K562 (cell line): Measurements from ENCODE around the gene SLC9B2. TPM values are rescaled to one million over a fixed set of nuclear protein-coding genes. Genes with fewer than 3 reads are reported as not detected.

Source experiments
- ATAC-seq: fragments of 200-7000 bp; cut with Tn5 transposase; 3 replicates; pipeline ENCODE4 v1.9.1; 2020; ENCODE audit warnings: moderate library complexity
- BruUV-seq: library from RNA; stranded (reverse); fragments of 400-500 nt; replicated peaks from 2 replicates; lab custom pipeline; 2021; lab: Mats Ljungman, UMichigan
- CTCF ChIA-PET: fragments of 300-600 bp; formaldehyde crosslinking; extraction: SDS; loops from one replicate; lab custom pipeline; 2021; ENCODE audit warnings: low intra/inter-chr PET ratio; lab: Yijun Ruan, JAX
- POLR2A ChIA-PET: fragments of 300-600, 350-650 bp; sonication (Branson Sonifier 250); formaldehyde crosslinking; extraction: SDS; loops from one replicate; lab custom pipeline; 2021; ENCODE audit warnings: antibody characterized with exemption, inconsistent platforms; lab: Yijun Ruan, JAX
- DNase-seq, 4 experiments: peaks; one replicate each; pipeline versions ENCODE4 v3.0.0 to v3.0.0-alpha.2; 2011 to 2018; ENCODE audit warnings: low spot score in 3 of 4, mixed read lengths in 3 of 4; ENCODE audit errors: extremely low read depth in 1 of 4
- FAIRE-seq: peaks from 2 replicates; lab custom pipeline; 2011; peaks lifted over from hg19 to GRCh38; lab: Jason Lieb, UNC
- H2AFZ ChIP-seq: 2 replicates; pipeline ENCODE4 v1.6.0; 2011; ENCODE audit warnings: low read depth, low read length, control low read depth, inconsistent platforms
- H3K27ac ChIP-seq: fragments of 200-600 bp; 3 replicates; pipeline ENCODE4 v1.8.0; 2011; ENCODE audit warnings: low read depth, mild to moderate bottlenecking, control low read depth, inconsistent platforms, low read length, moderate library complexity, mixed read lengths; ENCODE audit errors: extremely low read depth
- H3K27me3 ChIP-seq, 2 experiments: fragments of 300-600 bp in 1 of 2; 2 replicates in 1 of 2; 3 replicates in 1 of 2; pipeline versions ENCODE4 v1.6.0 to v1.8.0; 2011; ENCODE audit warnings: inconsistent platforms in 2 of 2, low read length in 2 of 2, mild to moderate bottlenecking in 1 of 2, mixed read lengths in 1 of 2, moderate library complexity in 1 of 2; ENCODE audit not compliant: control insufficient read depth in 2 of 2, insufficient read depth in 2 of 2
- H3K36me3 ChIP-seq: fragments of 300-600 bp; 3 replicates; pipeline ENCODE4 v1.8.0; 2011; ENCODE audit warnings: mild to moderate bottlenecking, low read length, inconsistent platforms; ENCODE audit not compliant: control insufficient read depth, insufficient read depth
- H3K4me1 ChIP-seq, 2 experiments: fragments of 200-600 bp in 1 of 2; replicated peaks in 1 of 2; 2 replicates in 1 of 2; 3 replicates in 1 of 2; pipeline versions ENCODE4 v1.5.1 to v1.8.0; 2011; ENCODE audit warnings: inconsistent platforms in 2 of 2, low read length in 2 of 2, mild to moderate bottlenecking in 1 of 2, mixed read lengths in 1 of 2, moderate library complexity in 1 of 2; ENCODE audit not compliant: control insufficient read depth in 2 of 2, insufficient read depth in 2 of 2
- H3K4me2 ChIP-seq: 2 replicates; pipeline ENCODE4 v1.6.1; 2011; ENCODE audit warnings: low read length, control low read depth, inconsistent platforms, mixed read lengths; ENCODE audit not compliant: insufficient read depth
- H3K4me3 ChIP-seq: fragments of 200-600 bp; sonication (generic), shearing (Covaris generic); 2 replicates; pipeline ENCODE4 v1.5.1; 2016; ENCODE audit warnings: control low read depth, inconsistent platforms
- H3K79me2 ChIP-seq: fragments of 200-600 bp; 3 replicates; pipeline ENCODE4 v1.8.0; 2011; ENCODE audit warnings: low read length, inconsistent platforms; ENCODE audit not compliant: control insufficient read depth, insufficient read depth
- H3K9ac ChIP-seq, 2 experiments: 2 replicates each; pipeline versions ENCODE4 v1.6.0 to v1.6.1; 2011; ENCODE audit warnings: low read depth in 2 of 2, low read length in 2 of 2, control low read depth in 1 of 2, inconsistent platforms in 1 of 2, mild to moderate bottlenecking in 1 of 2, mixed read lengths in 1 of 2; ENCODE audit not compliant: insufficient read depth in 1 of 2
- H3K9me1 ChIP-seq: one replicate; pipeline ENCODE4 v1.6.0; 2011; ENCODE audit warnings: inconsistent platforms, mild to moderate bottlenecking, low read length, moderate library complexity; ENCODE audit not compliant: control insufficient read depth, insufficient read depth
- H3K9me3 ChIP-seq: replicated peaks from 2 replicates; pipeline ENCODE4 v1.5.1; 2011; ENCODE audit warnings: low read depth, low read length, inconsistent platforms; ENCODE audit not compliant: control insufficient read depth, insufficient read depth
- H4K20me1 ChIP-seq: replicated peaks from 2 replicates; pipeline ENCODE4 v1.6.1; 2011; ENCODE audit warnings: low read length, inconsistent platforms, mixed read lengths; ENCODE audit not compliant: control insufficient read depth, insufficient read depth
- CREB3 ChIP-seq: fragments of 450-650 bp; conservative IDR thresholded peaks from 2 replicates; pipeline ENCODE4 v1.6.1; 2016; ENCODE audit warnings: missing genetic modification characterization, low read depth, mild to moderate bottlenecking, missing compliant biosample characterization, moderate library complexity
- EWSR1 ChIP-seq: fragments of 450-650 bp; IDR thresholded peaks from 2 replicates; pipeline ENCODE4 v1.6.1; 2018; ENCODE audit warnings: borderline replicate concordance, mild to moderate bottlenecking, low read depth, moderate library complexity; ENCODE audit not compliant: partially characterized antibody
- GMEB1 ChIP-seq: fragments of 250-450 bp; sonication (Bioruptor Pico); IDR thresholded peaks from 2 replicates; pipeline ENCODE4 v1.4.0; 2020; ENCODE audit warnings: mild to moderate bottlenecking
- IRF2 ChIP-seq: sonication (generic); formaldehyde crosslinking; IDR thresholded peaks from 2 replicates; pipeline ENCODE4 v1.8.1; 2022; ENCODE audit warnings: mild to moderate bottlenecking, missing genetic modification reagents
- KLF16 ChIP-seq: IDR thresholded peaks from 2 replicates; pipeline ENCODE4 v1.6.1; 2016; ENCODE audit warnings: antibody characterized with exemption
- L3MBTL2 ChIP-seq: fragments of 450-650 bp; IDR thresholded peaks from 2 replicates; pipeline ENCODE4 v1.6.1; 2016; ENCODE audit warnings: mild to moderate bottlenecking, moderate library complexity
- MLX ChIP-seq, 2 experiments: fragments of 450-650 bp in 1 of 2; sonication (generic) in 1 of 2; formaldehyde crosslinking; conservative IDR thresholded peaks; 2 replicates each; pipeline versions ENCODE4 v1.4.0 to v1.8.1; 2020 to 2022; ENCODE audit warnings: mild to moderate bottlenecking in 1 of 2, missing genetic modification reagents in 1 of 2
- MYNN ChIP-seq, 2 experiments: sonication (generic); formaldehyde crosslinking in 1 of 2; IDR thresholded peaks; 2 replicates each; pipeline versions ENCODE4 v1.5.0 to v1.6.1; 2016 to 2020; ENCODE audit warnings: antibody characterized with exemption in 1 of 2, missing genetic modification reagents in 1 of 2
- NUFIP1 ChIP-seq: fragments of 450-650 bp; IDR thresholded peaks from 2 replicates; pipeline ENCODE4 v1.6.1; 2018; ENCODE audit not compliant: partially characterized antibody
- POLR2G ChIP-seq: fragments of 200-400 bp; formaldehyde crosslinking; IDR thresholded peaks from 2 replicates; pipeline ENCODE4 v1.6.1; 2017; ENCODE audit warnings: low read depth, mild to moderate bottlenecking, antibody characterized with exemption, low read length, moderate library complexity
- PRMT5 ChIP-seq: sonication (generic); formaldehyde crosslinking; IDR thresholded peaks from 2 replicates; pipeline ENCODE4 v1.5.0; 2020; ENCODE audit warnings: missing genetic modification reagents
- SRF ChIP-seq, 2 experiments: fragments of 250-450, 450-650 bp in 1 of 2; sonication (Bioruptor Pico) in 1 of 2; sonication (generic) in 1 of 2; formaldehyde crosslinking; IDR thresholded peaks; 2 replicates each; pipeline versions ENCODE4 v1.5.0 to v1.5.1; 2020 to 2022; ENCODE audit warnings: mild to moderate bottlenecking in 1 of 2, missing genetic modification reagents in 1 of 2
- WHSC1 ChIP-seq: IDR thresholded peaks from one replicate; pipeline ENCODE4 v1.6.1; 2012; ENCODE audit warnings: low read length, control low read depth, inconsistent platforms
- ZNF121 ChIP-seq: sonication (generic); formaldehyde crosslinking; conservative IDR thresholded peaks from 2 replicates; pipeline ENCODE4 v1.8.0; 2022; ENCODE audit warnings: missing genetic modification reagents
- ZNF316 ChIP-seq: fragments of 450-650 bp; IDR thresholded peaks from 2 replicates; pipeline ENCODE4 v1.6.1; 2016
- ZNF655 ChIP-seq: fragments of 250-450 bp; sonication (Bioruptor Pico); IDR thresholded peaks from 2 replicates; pipeline ENCODE4 v1.5.0; 2021
- WGBS: fragments of 100-300 bp; shearing (Covaris generic); methylation state at CpG from one replicate; pipeline ENCODE4 v1.1.6; 2016; ENCODE audit warnings: low coverage, mixed read lengths; ENCODE audit not compliant: insufficient coverage; ENCODE audit errors: missing lambda C conversion rate; 5-methylcytosine and 5-hydroxymethylcytosine counted together
- in situ Hi-C: fragments of 300-500 bp; cut with MboI; formaldehyde crosslinking; loops from 4 replicates; pipeline ENCODE4 v1.15.0; 2018; ENCODE audit warnings: inconsistent platforms, mixed read lengths
- intact Hi-C: fragments of 100-400 bp; cut with micrococcal nuclease; formaldehyde crosslinking; loops from 2 replicates; pipeline ENCODE4 v1.14.2; 2022
- polyA plus RNA-seq, 8 experiments: library from polyadenylated mRNA; depleted of rRNA in 4 of 8; stranded (reverse) in 5 of 8; unstranded in 3 of 8; fragments of >200 nt; fragmentation: Nextera tagmentation in 2 of 8; fragmentation: Illumina TruSeq in 1 of 8; extraction: Ambion mirVana in 2 of 8; extraction: Trizol in 1 of 8; gene quantifications; 2 replicates each; pipeline versions ENCODE4 v1.2.1 to v1.2.3, GENCODE V29; 2011 to 2014; ENCODE audit warnings: inconsistent platforms in 1 of 8, missing spikeins in 1 of 8
- total RNA-seq, 7 experiments: library from RNA; depleted of rRNA in 6 of 7; stranded (reverse); fragments of >200 nt in 6 of 7; fragmentation: Illumina TruSeq in 2 of 7; extraction: Trizol in 2 of 7; gene quantifications; 2 replicates each; pipeline versions ENCODE4 v1.2.1 to v1.2.3, GENCODE V29; 2011 to 2021; ENCODE audit warnings: low replicate concordance in 1 of 7

Gene SLC9B2
- total and polyA plus RNA-seq, 9 of the 15 experiments (the other 6 are each of a cell fraction or from before 2014, with no cell fraction given) = 6.6 to 14.6 (median 11.4) TPM

GRCh38 chr4:103073792-103074438 is 2.6 kb downstream of the SLC9B2 start:
- H3K4me2 ChIP-seq = no peak overlapping the region
- DNase-seq (no peak), FAIRE-seq (no peak), ATAC-seq (no peak)
- H3K36me3 ChIP-seq = no peaks in the 10 kb centered on the region
- peaks cover 21% of the 10 kb centered on the region; the same call in 2 of the 3 replicates for H3K79me2 ChIP-seq
- H3K27me3 ChIP-seq = no peaks in the 10 kb centered on the region
- H3K4me1 ChIP-seq = peaks cover 10 to 13% of the 10 kb centered on the region in 2 experiments; a peak in 4 of 5 replicates
- H2AFZ ChIP-seq = no peak overlapping the region
- in situ Hi-C loops = no loop called here
- H4K20me1 ChIP-seq = no peaks in the 10 kb centered on the region
- H3K9ac ChIP-seq = no peak overlapping the region
- POLR2A ChIA-PET = interaction anchor here (1.2 kb wide), 1 partner anchor 67 kb away, joined by 3 read pairs; no protein-coding TSS in a partner anchor
- no peaks in the 10 kb centered on the region for H3K9me1 ChIP-seq
- no peak overlapping the region for H3K4me3 ChIP-seq
- no TSS peak for BruUV-seq
- H3K9me3 ChIP-seq = no peaks in the 10 kb centered on the region
- intact Hi-C loops = no loop called here
- CTCF ChIA-PET = no interaction called here
- no peak overlapping the region for H3K27ac ChIP-seq
- WGBS = 90% methylated on average over 2 of the region's 2 CpGs
- TF ChIP-seq MLX (CRISPR knock-in tag; conservative IDR thresholded peaks at IDR 0.05) (no peak), L3MBTL2 (no peak), MYNN (IDR thresholded peaks at IDR 0.05) (no peak), MYNN (CRISPR knock-in tag; IDR thresholded peaks at IDR 0.05) (no peak), WHSC1 (no peak), EWSR1 (no peak), SRF (CRISPR knock-in tag; IDR thresholded peaks at IDR 0.05) (no peak), ZNF121 (no peak), IRF2 (CRISPR knock-in tag) (no peak), GMEB1 (CRISPR knock-in tag) (no peak), ZNF316 (no peak), NUFIP1 (no peak), CREB3 (tag) (no peak), POLR2G (no peak), ZNF655 (CRISPR knock-in tag) (no peak), PRMT5 (CRISPR knock-in tag) (no peak), KLF16 (no peak)
